Lung (tissue), 12 donors: Measurements from ENCODE around the gene ERI3. TPM values are rescaled to one million over a fixed set of nuclear protein-coding genes. Genes with fewer than 3 reads are reported as not detected.

Source experiments
- ATAC-seq: fragments of 200-7000 bp; cut with Tn5 transposase; one replicate; pipeline ENCODE4 v1.9.1; 2020; ENCODE audit warnings: moderate number of reproducible peaks; ENCODE audit not compliant: insufficient read depth, low FRiP score
- DNase-seq, 3 donors: peaks; one replicate each; pipeline ENCODE4 v3.0.0-alpha.2; 2013 to 2017
- H3K27ac ChIP-seq, 2 donors: one replicate each; pipeline ENCODE4 v1.5.1; 2013; ENCODE audit warnings: mild to moderate bottlenecking in 2 of 2, moderate library complexity in 2 of 2, control low read depth in 1 of 2, inconsistent platforms in 1 of 2, low read depth in 1 of 2, low read length in 1 of 2
- H3K27me3 ChIP-seq, 3 donors: one replicate each; pipeline ENCODE4 v1.5.1; 2013; ENCODE audit warnings: low read length in 2 of 3; ENCODE audit not compliant: control insufficient read depth in 3 of 3, insufficient read depth in 3 of 3
- H3K36me3 ChIP-seq, 4 donors: one replicate each; pipeline ENCODE4 v1.5.1; 2013; ENCODE audit warnings: low read length in 4 of 4, mild to moderate bottlenecking in 1 of 4, moderate library complexity in 1 of 4; ENCODE audit not compliant: control insufficient read depth in 4 of 4, insufficient read depth in 4 of 4
- H3K4me1 ChIP-seq, 5 donors: one replicate each; pipeline ENCODE4 v1.5.1; 2013; ENCODE audit warnings: low read length in 5 of 5, mild to moderate bottlenecking in 2 of 5, moderate library complexity in 1 of 5; ENCODE audit not compliant: control insufficient read depth in 5 of 5, insufficient read depth in 5 of 5
- H3K4me3 ChIP-seq: one replicate; pipeline ENCODE4 v1.5.1; 2013; ENCODE audit warnings: mild to moderate bottlenecking, control low read depth, moderate library complexity
- H3K9ac ChIP-seq, 2 donors: one replicate each; pipeline ENCODE4 v1.5.1; 2013; ENCODE audit warnings: low read length in 2 of 2, control low read depth in 1 of 2; ENCODE audit not compliant: insufficient read depth in 1 of 2
- H3K9me3 ChIP-seq, 4 donors: one replicate each; pipeline ENCODE4 v1.5.1; 2013; ENCODE audit warnings: low read length in 3 of 4, mild to moderate bottlenecking in 1 of 4, moderate library complexity in 1 of 4; ENCODE audit not compliant: control insufficient read depth in 4 of 4, insufficient read depth in 3 of 4
- CTCF ChIP-seq: IDR thresholded peaks from 2 replicates; pipeline ENCODE4 v1.5.1; 2012; ENCODE audit warnings: mild to moderate bottlenecking; ENCODE audit errors: control extremely low read depth, extremely low read depth
- WGBS, 2 donors: extraction: QIAGEN DNeasy Blood & Tissue Kit; methylation state at CpG; one replicate each; pipeline ENCODE4 v1.1.7; 2013; 5-methylcytosine and 5-hydroxymethylcytosine counted together
- polyA plus RNA-seq, 2 donors: library from polyadenylated mRNA; stranded (reverse); fragments of 200-250 nt; gene quantifications; one replicate each; pipeline ENCODE4 v1.2.1, GENCODE V29; 2013
- total RNA-seq, 2 donors: library from RNA; depleted of rRNA in 1 of 2; stranded (reverse); fragments of >200 nt in 1 of 2; gene quantifications; one replicate each; pipeline ENCODE4 v1.2.1, GENCODE V29; 2014 to 2021
- donor health status: control.
- donor health status: control.
- donor health status: Bipolar disorder and iron deficiency.
- donor health status: healthy.
- donor health status: DM: yes; HTN: yes; CAD: no.

ERI3 gene
- total and polyA plus RNA-seq, 4 donors: 26.6 to 56.2 (median 40.8) TPM

DNA sequence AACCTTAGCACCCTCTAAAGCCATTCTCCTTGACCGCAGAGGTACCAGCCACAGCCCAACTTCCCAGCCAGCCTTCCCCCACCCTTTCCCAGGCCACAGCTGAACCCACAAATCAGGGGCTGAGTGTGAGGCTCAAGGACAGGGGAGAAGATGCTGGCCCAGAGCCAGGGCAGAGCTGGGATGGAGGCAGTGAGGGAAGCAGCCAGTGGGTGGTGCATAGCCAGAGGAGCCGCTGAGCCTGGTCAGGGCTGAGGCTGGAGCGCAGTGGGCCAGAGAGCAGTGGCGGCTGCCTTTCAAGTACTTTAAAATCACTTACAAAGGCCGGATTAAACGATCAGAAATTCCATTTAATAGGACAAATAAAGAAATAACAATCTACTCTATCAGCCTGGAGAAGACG is 105.5 kb downstream of the ERI3 start:
- no peak for ATAC-seq
- peak overlapping the region in 1 of 2 donors; percentile 72 for H3K27ac ChIP-seq
- peak; percentile 50 to 64 (median 62) for DNase-seq
- no peak overlapping the region for H3K4me3 ChIP-seq
- TF ChIP-seq CTCF: no peak
- WGBS, 2 donors: 81 to 90% methylated on average over 7 of the region's 7 CpGs
- no peaks in the 10 kb centered on the region for H3K27me3 ChIP-seq
- H3K9me3 ChIP-seq: no peaks in the 10 kb centered on the region
- peaks cover 0 to 8% (median 5%) of the 10 kb centered on the region in 4 donors for H3K36me3 ChIP-seq
- no peak overlapping the region for H3K9ac ChIP-seq
- H3K4me1 ChIP-seq: peaks cover 0 to 7% (median 4%) of the 10 kb centered on the region in 5 donors

DNA sequence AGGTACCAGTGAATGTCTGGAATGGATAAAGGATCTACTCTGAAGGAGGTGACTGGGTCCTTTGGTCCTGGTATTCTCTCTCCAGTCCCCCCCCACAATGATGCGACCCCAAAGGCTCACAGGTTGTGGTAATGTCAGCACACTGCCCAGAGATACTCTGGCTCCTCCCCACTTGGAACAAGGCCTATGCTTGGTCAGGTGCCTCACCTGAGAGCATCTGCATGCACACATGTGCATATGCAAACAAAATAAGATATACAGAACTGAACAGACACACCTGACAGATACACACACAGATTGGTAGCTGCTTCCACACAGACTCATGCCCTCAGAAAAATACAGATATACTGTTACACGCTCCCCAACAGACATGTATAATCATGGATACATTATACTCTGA is 108.3 kb downstream of the ERI3 start:
- Histone ChIP-seq H3K36me3 (peaks cover 0 to 11% (median 7%) of the 10 kb centered on the region in 4 donors), H3K4me3 (no peak overlapping the region), H3K9ac (no peak overlapping the region), H3K9me3 (no peaks in the 10 kb centered on the region), H3K4me1 (peaks cover 0 to 7% (median 4%) of the 10 kb centered on the region in 5 donors), H3K27me3 (no peaks in the 10 kb centered on the region), H3K27ac (no peak overlapping the region)
- no peak for TF ChIP-seq CTCF
- 98 to 99% methylated on average over 2 of the region's 2 CpGs for WGBS, 2 donors
- ATAC-seq (no peak), DNase-seq (no peak)

GRCh38 chr1:44244986-44245385 is 110.1 kb downstream of the ERI3 start:
- H3K9me3 ChIP-seq: no peaks in the 10 kb centered on the region
- TF ChIP-seq CTCF: no peak
- no peak overlapping the region for H3K27ac ChIP-seq
- DNase-seq (no peak), ATAC-seq (no peak)
- 91 to 92% methylated on average over 9 of the region's 9 CpGs for WGBS, 2 donors
- no peak overlapping the region for H3K9ac ChIP-seq
- H3K36me3 ChIP-seq: peaks cover 0 to 14% (median 10%) of the 10 kb centered on the region in 4 donors
- H3K27me3 ChIP-seq: no peaks in the 10 kb centered on the region
- no peak overlapping the region for H3K4me3 ChIP-seq
- peaks cover 0 to 10% (median 5%) of the 10 kb centered on the region in 5 donors for H3K4me1 ChIP-seq
